CD4-positive, CD25-positive, alpha-beta regulatory T cell (primary cell): ENCODE data around the gene TMEM87B. TPM values are rescaled to one million over a fixed set of nuclear protein-coding genes. Genes with fewer than 3 reads are reported as not detected.
"Not testable (repeated sequence)": the region's sequence is repeated elsewhere in the genome, so short reads cannot be mapped to it uniquely, and the experiment has no call there.

ENCODE experiments used
- ATAC-seq, 2 donors: fragments of 150-1000 bp; cut with Tn5 transposase; one replicate each; pipeline ENCODE4 v1.10.0; 2021; ENCODE audit warnings: low read depth in 2 of 2, moderate number of reproducible peaks in 2 of 2, moderate library complexity in 1 of 2
- DNase-seq, 3 donors: peaks; one replicate each; pipeline versions ENCODE4 v3.0.0 to v3.0.0-alpha.2; 2012 to 2022; ENCODE audit warnings: mixed read lengths in 1 of 3
- H3K27ac ChIP-seq: one replicate; pipeline ENCODE4 v1.7.0; 2013; ENCODE audit warnings: mild to moderate bottlenecking, low read length; ENCODE audit not compliant: insufficient read depth, poor library complexity, severe bottlenecking
- H3K27me3 ChIP-seq: one replicate; pipeline ENCODE4 v1.7.0; 2013; ENCODE audit warnings: low read length; ENCODE audit not compliant: control insufficient read depth, insufficient read depth
- H3K36me3 ChIP-seq: one replicate; pipeline ENCODE4 v1.7.0; 2013; ENCODE audit warnings: mild to moderate bottlenecking, low read length, moderate library complexity; ENCODE audit not compliant: control insufficient read depth, insufficient read depth
- H3K4me1 ChIP-seq: 2 replicates; pipeline ENCODE4 v1.7.0; 2013; ENCODE audit warnings: mild to moderate bottlenecking, low read length; ENCODE audit not compliant: insufficient read depth, control insufficient read depth, poor library complexity, severe bottlenecking
- H3K4me3 ChIP-seq: one replicate; pipeline ENCODE4 v1.7.0; 2013; ENCODE audit warnings: low read depth, mild to moderate bottlenecking, low read length, moderate library complexity
- H3K9me3 ChIP-seq, 2 experiments: 1 replicate in 1 of 2; 2 replicates in 1 of 2; pipeline ENCODE4 v1.7.0; 2013; ENCODE audit warnings: low read length in 2 of 2, mild to moderate bottlenecking in 1 of 2, moderate library complexity in 1 of 2; ENCODE audit not compliant: control insufficient read depth in 2 of 2
- H3K27ac Mint-ChIP-seq, 3 donors: one replicate each; pipeline ENCODE4 v1.8.0; 2020 to 2022; ENCODE audit warnings: mild to moderate bottlenecking in 3 of 3, mixed read lengths in 3 of 3, moderate library complexity in 2 of 3
- H3K27me3 Mint-ChIP-seq: one replicate; pipeline ENCODE4 v1.8.0; 2022; ENCODE audit warnings: mild to moderate bottlenecking, mixed read lengths
- H3K36me3 Mint-ChIP-seq: one replicate; pipeline ENCODE4 v1.8.0; 2020; ENCODE audit warnings: mixed read lengths
- H3K4me1 Mint-ChIP-seq, 4 donors: one replicate each; pipeline ENCODE4 v1.8.0; 2020 to 2022; ENCODE audit warnings: mixed read lengths in 4 of 4, mild to moderate bottlenecking in 1 of 4
- H3K4me3 Mint-ChIP-seq, 4 donors: one replicate each; pipeline ENCODE4 v1.8.0; 2020 to 2022; ENCODE audit warnings: mild to moderate bottlenecking in 4 of 4, mixed read lengths in 4 of 4, moderate library complexity in 3 of 4
- H3K9me3 Mint-ChIP-seq, 7 donors: one replicate each; pipeline ENCODE4 v1.8.0; 2020 to 2022; ENCODE audit warnings: mixed read lengths in 7 of 7, mild to moderate bottlenecking in 3 of 7, moderate library complexity in 2 of 7
- polyA plus RNA-seq, 4 donors: library from polyadenylated mRNA; unstranded; fragments of 300-500 nt; fragmentation: Illumina TruSeq; gene quantifications; one replicate each; pipeline ENCODE4 v1.2.3, GENCODE V29; 2021
- total RNA-seq: library from RNA; stranded (reverse); gene quantifications from one replicate; pipeline ENCODE4 v1.2.3, GENCODE V29; 2022

Gene TMEM87B
- total and polyA plus RNA-seq, 5 donors from 2014 or later: 9.1 to 24.6 (median 12.2) TPM

GRCh38 chr2:112059671-112060070 is 4.6 kb downstream of the TMEM87B start:
- H3K36me3 ChIP-seq: peaks cover 41% of the 10 kb centered on the region
- no peak for ATAC-seq
- peak overlapping the region in 1 of 4 donors; percentile 48 for H3K4me3 Mint-ChIP-seq

GRCh38 chr2:112061299-112061698 is 6.2 kb downstream of the TMEM87B start:
- Mint-ChIP-seq H3K9me3 (no peaks in the 10 kb centered on the region), H3K27me3 (no peaks in the 10 kb centered on the region), H3K4me3 (no peak overlapping the region), H3K4me1 (peaks cover 28 to 69% (median 61%) of the 10 kb centered on the region in 4 donors), H3K36me3 (peaks cover 48% of the 10 kb centered on the region), H3K27ac (peak overlapping the region in 1 of 3 donors; percentile 33)
- Histone ChIP-seq H3K4me3 (no peak overlapping the region), H3K27me3 (no peaks in the 10 kb centered on the region), H3K9me3 (no peaks in the 10 kb centered on the region), H3K4me1 (peaks cover 19% of the 10 kb centered on the region), H3K27ac (no peak overlapping the region), H3K36me3 (peaks cover 56% of the 10 kb centered on the region)
- ATAC-seq: no peak
- DNase-seq: no peak

More at GRCh38 chr2:112059671-112060070, 4.6 kb downstream of the TMEM87B start:
- H3K36me3 Mint-ChIP-seq: peaks cover 39% of the 10 kb centered on the region
- H3K9me3 Mint-ChIP-seq: no peaks in the 10 kb centered on the region
- H3K9me3 ChIP-seq: no peaks in the 10 kb centered on the region
- peaks cover 24% of the 10 kb centered on the region for H3K4me1 ChIP-seq
- H3K4me3 ChIP-seq: no peak overlapping the region
- H3K27ac Mint-ChIP-seq: no peak overlapping the region
- H3K27me3 ChIP-seq: no peaks in the 10 kb centered on the region
- H3K27ac ChIP-seq: no peak overlapping the region
- H3K27me3 Mint-ChIP-seq: no peaks in the 10 kb centered on the region
- H3K4me1 Mint-ChIP-seq: peaks cover 26 to 69% (median 57%) of the 10 kb centered on the region in 4 donors
- no peak for DNase-seq

- H3K9me3 Mint-ChIP-seq: no peaks in the 10 kb centered on the region
- Histone ChIP-seq H3K27me3 (no peaks in the 10 kb centered on the region), H3K27ac (no peak overlapping the region), H3K9me3 (no peaks in the 10 kb centered on the region), H3K4me1 (peaks cover 14% of the 10 kb centered on the region), H3K36me3 (peaks cover 62% of the 10 kb centered on the region), H3K4me3 (no peak overlapping the region)
- peak overlapping the region in 1 of 3 donors; percentile 33 for H3K27ac Mint-ChIP-seq
- peaks cover 29 to 66% (median 56%) of the 10 kb centered on the region in 4 donors for H3K4me1 Mint-ChIP-seq
- no peaks in the 10 kb centered on the region for H3K27me3 Mint-ChIP-seq
- no peak for DNase-seq
- ATAC-seq: no peak
- H3K4me3 Mint-ChIP-seq: peak overlapping the region in 1 of 4 donors; percentile 44
- peaks cover 50% of the 10 kb centered on the region for H3K36me3 Mint-ChIP-seq
Observed at GRCh38 chr2:112061840-112062239, 6.8 kb downstream of the TMEM87B start.

GRCh38 chr2:112062894-112063293 is 7.8 kb downstream of the TMEM87B start:
- no peaks in the 10 kb centered on the region for H3K9me3 Mint-ChIP-seq
- peaks cover 71% of the 10 kb centered on the region for H3K36me3 ChIP-seq

GRCh38 chr2:112065486-112065885 is 10.4 kb downstream of the TMEM87B start:
- H3K9me3 Mint-ChIP-seq: peaks cover 0 to 3% (median 0%) of the 10 kb centered on the region in 7 donors
- ATAC-seq: no peak
- Histone ChIP-seq H3K27me3 (no peaks in the 10 kb centered on the region), H3K27ac (no peak overlapping the region), H3K36me3 (peaks cover 74% of the 10 kb centered on the region), H3K4me1 (peaks cover 7% of the 10 kb centered on the region), H3K9me3 (no peaks in the 10 kb centered on the region), H3K4me3 (no peak overlapping the region)
- H3K36me3 Mint-ChIP-seq: peaks cover 55% of the 10 kb centered on the region
- no peak overlapping the region for H3K27ac Mint-ChIP-seq
- peaks cover 30 to 53% (median 41%) of the 10 kb centered on the region in 4 donors for H3K4me1 Mint-ChIP-seq
- H3K4me3 Mint-ChIP-seq: no peak overlapping the region
- DNase-seq: no peak
- no peaks in the 10 kb centered on the region for H3K27me3 Mint-ChIP-seq

More at GRCh38 chr2:112062894-112063293, 7.8 kb downstream of the TMEM87B start:
- Mint-ChIP-seq H3K27me3 (no peaks in the 10 kb centered on the region), H3K36me3 (peaks cover 57% of the 10 kb centered on the region), H3K27ac (peak overlapping the region in 2 of 3 donors; percentile 5 to 32), H3K4me3 (peak overlapping the region in 1 of 4 donors; percentile 69), H3K4me1 (peaks cover 29 to 57% (median 49%) of the 10 kb centered on the region in 4 donors)
- peak in 1 of 3 donors; percentile 24 for DNase-seq
- ATAC-seq: no peak
- peak overlapping the region; percentile 6 for H3K4me3 ChIP-seq
- H3K27me3 ChIP-seq: no peaks in the 10 kb centered on the region
- H3K4me1 ChIP-seq: peaks cover 12% of the 10 kb centered on the region
- no peaks in the 10 kb centered on the region for H3K9me3 ChIP-seq
- no peak overlapping the region for H3K27ac ChIP-seq

GRCh38 chr2:112065966-112066365 is 10.9 kb downstream of the TMEM87B start:
- peaks cover 56% of the 10 kb centered on the region for H3K36me3 Mint-ChIP-seq
- peaks cover 70% of the 10 kb centered on the region for H3K36me3 ChIP-seq

GRCh38 chr2:112069794-112070193 is 14.7 kb downstream of the TMEM87B start:
- H3K27me3 Mint-ChIP-seq, H3K4me1 ChIP-seq, H3K9me3 ChIP-seq, H3K4me3 ChIP-seq, H3K9me3 Mint-ChIP-seq, H3K27ac ChIP-seq, DNase-seq, H3K4me3 Mint-ChIP-seq, H3K27me3 ChIP-seq, ATAC-seq: not testable (repeated sequence)
- H3K36me3 ChIP-seq: peaks cover 68% of the 10 kb centered on the region
- Mint-ChIP-seq H3K36me3 (peaks cover 66% of the 10 kb centered on the region), H3K4me1 (peaks cover 38 to 67% (median 50%) of the 10 kb centered on the region in 4 donors), H3K27ac (peak overlapping the region in 1 of 3 donors; percentile 56)

More at GRCh38 chr2:112065966-112066365, 10.9 kb downstream of the TMEM87B start:
- Mint-ChIP-seq H3K9me3 (peaks cover 0 to 3% (median 0%) of the 10 kb centered on the region in 7 donors), H3K4me1 (peaks cover 31 to 54% (median 41%) of the 10 kb centered on the region in 4 donors), H3K4me3 (no peak overlapping the region), H3K27me3 (no peaks in the 10 kb centered on the region), H3K27ac (no peak overlapping the region)
- ATAC-seq (no peak), DNase-seq (no peak)
- Histone ChIP-seq H3K4me1 (peaks cover 7% of the 10 kb centered on the region), H3K9me3 (no peaks in the 10 kb centered on the region), H3K27ac (no peak overlapping the region), H3K27me3 (no peaks in the 10 kb centered on the region), H3K4me3 (no peak overlapping the region)

- peaks cover 39 to 64% (median 53%) of the 10 kb centered on the region in 4 donors for H3K4me1 Mint-ChIP-seq
- H3K27me3 Mint-ChIP-seq: no peaks in the 10 kb centered on the region
- Histone ChIP-seq H3K27ac (no peak overlapping the region), H3K36me3 (peaks cover 61% of the 10 kb centered on the region), H3K4me3 (no peak overlapping the region), H3K9me3 (no peaks in the 10 kb centered on the region), H3K4me1 (no peaks in the 10 kb centered on the region), H3K27me3 (no peaks in the 10 kb centered on the region)
- ATAC-seq: no peak
- H3K9me3 Mint-ChIP-seq: peaks cover 0 to 7% (median 3%) of the 10 kb centered on the region in 7 donors
- H3K27ac Mint-ChIP-seq: no peak overlapping the region
- no peak for DNase-seq
- peak overlapping the region in 2 of 4 donors; percentile 32 to 47 for H3K4me3 Mint-ChIP-seq
- H3K36me3 Mint-ChIP-seq: peaks cover 70% of the 10 kb centered on the region
Observed at GRCh38 chr2:112073875-112074274, 18.8 kb downstream of the TMEM87B start.
